ENCODE data around the gene RND1.

The RND1 gene

GRCh38 chr12:48810903-48811431 lies 54.7 kb downstream of the RND1 start:
- no peak for DNase-seq (ENCODE audit: low spot score)

DNA sequence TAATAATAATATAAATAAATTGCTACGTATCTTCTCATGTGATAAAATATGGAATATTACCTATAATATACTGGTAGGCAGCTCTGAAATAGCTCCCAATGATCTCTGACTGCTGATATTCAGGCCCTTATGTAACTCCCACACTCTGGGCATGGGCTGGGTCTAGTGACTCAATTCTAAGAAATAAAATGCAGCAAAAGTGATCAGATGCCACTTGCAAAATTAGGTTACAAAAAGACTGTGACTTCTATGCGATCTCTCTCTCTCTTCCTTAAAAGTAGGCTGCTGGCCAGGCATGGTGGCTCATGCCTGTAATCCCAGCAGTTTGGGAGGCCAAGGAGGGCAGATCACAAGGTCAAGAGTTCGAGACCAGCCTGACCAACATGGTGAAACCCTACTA lies 57.7 kb downstream of the RND1 start:
- no peak for DNase-seq (ENCODE audit: low spot score)
